ENCODE data around the gene NRF1. TPM values are rescaled to one million over a fixed set of nuclear protein-coding genes. Genes with fewer than 3 reads are reported as not detected.

NRF1 gene
- total RNA-seq, 1 experiment from 2014 or later, result 13.6 TPM

DNA sequence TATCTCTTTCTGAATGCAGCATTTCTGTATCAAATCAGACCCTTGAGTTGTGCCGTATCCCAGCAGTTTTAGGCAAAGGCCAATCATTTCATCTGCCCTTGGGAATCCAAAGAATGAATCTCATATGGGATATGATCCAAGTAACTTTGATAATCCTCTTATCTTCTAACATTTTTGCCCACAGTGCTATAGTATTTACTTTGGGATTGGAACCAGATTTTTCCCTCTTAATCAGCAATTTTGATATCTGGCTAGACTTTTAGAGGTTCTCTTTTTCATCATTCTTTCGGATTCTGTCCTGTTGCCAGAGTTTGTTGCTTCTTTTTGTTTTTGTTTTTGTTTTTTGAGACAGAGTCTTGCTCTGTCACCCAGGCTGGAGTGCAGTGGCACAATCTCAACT is 118.0 kb downstream of the NRF1 start:
- ChIA-PET POLR2A (ENCODE audit: unreplicated experiment) (no interaction called here), CTCF (no interaction called here)
- H2AFZ ChIP-seq (ENCODE audit: low read length), result no peak overlapping the region
- DNase-seq (no peak), ATAC-seq (no peak)
- intact Hi-C loops (cut with micrococcal nuclease), result no loop called here
- H3K9ac ChIP-seq (ENCODE audit: low read length), result no peak overlapping the region
- BruUV-seq (replicated peaks), result no TSS peak
- H3K36me3 ChIP-seq (ENCODE audit: low read depth, low read length), result peaks cover 12% of the 10 kb centered on the region
- no peaks in the 10 kb centered on the region for H4K20me1 ChIP-seq (ENCODE audit: low read length)
- H3F3A ChIP-seq (ENCODE audit: low read length, unreplicated experiment), result no peaks in the 10 kb centered on the region
- no peaks in the 10 kb centered on the region for H3K79me2 ChIP-seq (ENCODE audit: low read length)
- TF ChIP-seq EZH2phosphoT487 (IDR thresholded peaks at IDR 0.05; ENCODE audit: borderline replicate concordance, low read length), result no peak
- TF ChIP-seq, protein P1, sequence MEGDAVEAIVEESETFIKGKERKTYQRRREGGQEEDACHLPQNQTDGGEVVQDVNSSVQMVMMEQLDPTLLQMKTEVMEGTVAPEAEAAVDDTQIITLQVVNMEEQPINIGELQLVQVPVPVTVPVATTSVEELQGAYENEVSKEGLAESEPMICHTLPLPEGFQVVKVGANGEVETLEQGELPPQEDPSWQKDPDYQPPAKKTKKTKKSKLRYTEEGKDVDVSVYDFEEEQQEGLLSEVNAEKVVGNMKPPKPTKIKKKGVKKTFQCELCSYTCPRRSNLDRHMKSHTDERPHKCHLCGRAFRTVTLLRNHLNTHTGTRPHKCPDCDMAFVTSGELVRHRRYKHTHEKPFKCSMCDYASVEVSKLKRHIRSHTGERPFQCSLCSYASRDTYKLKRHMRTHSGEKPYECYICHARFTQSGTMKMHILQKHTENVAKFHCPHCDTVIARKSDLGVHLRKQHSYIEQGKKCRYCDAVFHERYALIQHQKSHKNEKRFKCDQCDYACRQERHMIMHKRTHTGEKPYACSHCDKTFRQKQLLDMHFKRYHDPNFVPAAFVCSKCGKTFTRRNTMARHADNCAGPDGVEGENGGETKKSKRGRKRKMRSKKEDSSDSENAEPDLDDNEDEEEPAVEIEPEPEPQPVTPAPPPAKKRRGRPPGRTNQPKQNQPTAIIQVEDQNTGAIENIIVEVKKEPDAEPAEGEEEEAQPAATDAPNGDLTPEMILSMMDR (conservative IDR thresholded peaks at IDR 0.05; ENCODE audit: low read depth, low read length), result no peak
- no peak overlapping the region for H3K27ac ChIP-seq (ENCODE audit: low read length)
- H3K4me3 ChIP-seq (ENCODE audit: low read length), result no peak overlapping the region
- no peak overlapping the region for H3K4me2 ChIP-seq (ENCODE audit: low read length)
- H3K27me3 ChIP-seq (ENCODE audit: low read length), result no peaks in the 10 kb centered on the region
- H3K4me1 ChIP-seq (ENCODE audit: insufficient read depth, low read length), result no peaks in the 10 kb centered on the region
- no peaks in the 10 kb centered on the region for H3K9me3 ChIP-seq (ENCODE audit: low read length)
- H3K9me2 ChIP-seq (replicated peaks; ENCODE audit: low read length), result no peaks in the 10 kb centered on the region

- intact Hi-C loops (cut with micrococcal nuclease), result no loop called here
- TF ChIP-seq EZH2phosphoT487 (IDR thresholded peaks at IDR 0.05; ENCODE audit: borderline replicate concordance, low read length), result no peak
- TF ChIP-seq, protein P1 (conservative IDR thresholded peaks at IDR 0.05; ENCODE audit: low read depth, low read length), result no peak
- no peak for TF ChIP-seq EZH2 (IDR thresholded peaks at IDR 0.05; ENCODE audit: low read length, unreplicated experiment)
- DNase-seq (no peak), ATAC-seq (no peak)
- H3K36me3 ChIP-seq (ENCODE audit: low read depth, low read length), result peaks cover 12% of the 10 kb centered on the region
- no peaks in the 10 kb centered on the region for H3K9me2 ChIP-seq (replicated peaks; ENCODE audit: low read length)
- H3K4me2 ChIP-seq (ENCODE audit: low read length), result no peak overlapping the region
- ChIA-PET CTCF (no interaction called here), POLR2A (ENCODE audit: unreplicated experiment) (no interaction called here)
- no peaks in the 10 kb centered on the region for H3F3A ChIP-seq (ENCODE audit: low read length, unreplicated experiment)
- no peaks in the 10 kb centered on the region for H4K20me1 ChIP-seq (ENCODE audit: low read length)
- H3K4me1 ChIP-seq (ENCODE audit: insufficient read depth, low read length), result no peaks in the 10 kb centered on the region
- no peak overlapping the region for H2AFZ ChIP-seq (ENCODE audit: low read length)
- H3K4me3 ChIP-seq (ENCODE audit: low read length), result no peak overlapping the region
- no peak overlapping the region for H3K27ac ChIP-seq (ENCODE audit: low read length)
- no peaks in the 10 kb centered on the region for H3K79me2 ChIP-seq (ENCODE audit: low read length)
- no peak overlapping the region for H3K9ac ChIP-seq (ENCODE audit: low read length)
- BruUV-seq (replicated peaks), result no TSS peak
- no peaks in the 10 kb centered on the region for H3K27me3 ChIP-seq (ENCODE audit: low read length)
- no peaks in the 10 kb centered on the region for H3K9me3 ChIP-seq (ENCODE audit: low read length)
Measured at GRCh38 chr7:129730159-129730558, 118.6 kb downstream of the NRF1 start.

- Histone ChIP-seq H3K27me3 (ENCODE audit: low read length) (no peaks in the 10 kb centered on the region), H3K4me3 (ENCODE audit: low read length) (no peak overlapping the region), H3K79me2 (ENCODE audit: low read length) (no peaks in the 10 kb centered on the region), H3F3A (ENCODE audit: low read length, unreplicated experiment) (no peaks in the 10 kb centered on the region), H3K27ac (ENCODE audit: low read length) (no peak overlapping the region), H3K36me3 (ENCODE audit: low read depth, low read length) (peaks cover 1% of the 10 kb centered on the region; the same call in 1 of the 2 replicates), H3K9me3 (ENCODE audit: low read length) (no peaks in the 10 kb centered on the region), H2AFZ (ENCODE audit: low read length) (no peak overlapping the region), H4K20me1 (ENCODE audit: low read length) (no peaks in the 10 kb centered on the region), H3K9ac (ENCODE audit: low read length) (no peak overlapping the region), H3K4me2 (ENCODE audit: low read length) (no peak overlapping the region), H3K9me2 (replicated peaks; ENCODE audit: low read length) (no peaks in the 10 kb centered on the region), H3K4me1 (ENCODE audit: insufficient read depth, low read length) (peaks cover 11% of the 10 kb centered on the region)
- BruUV-seq (replicated peaks), result no TSS peak
- intact Hi-C loops (cut with micrococcal nuclease), result no loop called here
- DNase-seq (no peak), ATAC-seq (no peak)
- CTCF ChIA-PET, result interaction anchor here (0.7 kb wide), 1 partner anchor 12 kb away, joined by 3 read pairs; no protein-coding TSS in a partner anchor
- POLR2A ChIA-PET (ENCODE audit: unreplicated experiment), result no interaction called here
- TF ChIP-seq, protein P1 (conservative IDR thresholded peaks at IDR 0.05; ENCODE audit: low read depth, low read length), result no peak
- TF ChIP-seq EZH2phosphoT487 (IDR thresholded peaks at IDR 0.05; ENCODE audit: borderline replicate concordance, low read length), result no peak
- no peak for TF ChIP-seq EZH2 (IDR thresholded peaks at IDR 0.05; ENCODE audit: low read length, unreplicated experiment)
Measured at GRCh38 chr7:129734400-129734799, 122.9 kb downstream of the NRF1 start.
